ENCODE measurements around the gene TMED10. TPM values are rescaled to one million over a fixed set of nuclear protein-coding genes. Genes with fewer than 3 reads are reported as not detected.

TMED10 gene
- total RNA-seq, 2 donors from 2014 or later = 264 to 267 TPM

- Histone ChIP-seq H3K4me1 (ENCODE audit: control insufficient read depth, insufficient read depth, low read length) (peaks cover 4% of the 10 kb centered on the region), H3K36me3 (ENCODE audit: control insufficient read depth, insufficient read depth, low read length) (peaks cover 63% of the 10 kb centered on the region), H3K9me3 (ENCODE audit: control insufficient read depth, low read length) (no peaks in the 10 kb centered on the region), H3K4me3 (ENCODE audit: low read length) (no peak overlapping the region), H3K27ac (ENCODE audit: low read depth, low read length) (no peak overlapping the region), H3K27me3 (ENCODE audit: control insufficient read depth, insufficient read depth, low read length, poor library complexity, severe bottlenecking) (no peaks in the 10 kb centered on the region), H3K9ac (ENCODE audit: extremely low read depth, low read length, poor library complexity, severe bottlenecking) (no peak overlapping the region)
- TF ChIP-seq CTCF (conservative IDR thresholded peaks at IDR 0.05) = no peak
- DNase-seq = no peak
- H3K27me3 Mint-ChIP-seq (ENCODE audit: insufficient read depth) = no peaks in the 10 kb centered on the region
- peaks cover 8% of the 10 kb centered on the region for H3K4me1 Mint-ChIP-seq
- H3K27ac Mint-ChIP-seq = no peak overlapping the region
- H3K36me3 Mint-ChIP-seq (ENCODE audit: low read depth) = peaks cover 62% of the 10 kb centered on the region
- no peak overlapping the region for H3K4me3 Mint-ChIP-seq
- 81 to 94% methylated on average over 3 of the region's 3 CpGs for WGBS, 2 experiments (ENCODE audit: insufficient coverage in 1 of 2, insufficient read length in 1 of 2)
- no peaks in the 10 kb centered on the region for H3K9me3 Mint-ChIP-seq
Observed at GRCh38 chr14:75090353-75090752, 86.1 kb downstream of the TMED10 start.

- peak; percentile 90 for TF ChIP-seq CTCF (conservative IDR thresholded peaks at IDR 0.05)
- peaks cover 62% of the 10 kb centered on the region for H3K36me3 Mint-ChIP-seq (ENCODE audit: low read depth)
- Histone ChIP-seq H3K9me3 (ENCODE audit: control insufficient read depth, low read length) (no peaks in the 10 kb centered on the region), H3K4me1 (ENCODE audit: control insufficient read depth, insufficient read depth, low read length) (peaks cover 4% of the 10 kb centered on the region), H3K36me3 (ENCODE audit: control insufficient read depth, insufficient read depth, low read length) (peaks cover 63% of the 10 kb centered on the region), H3K4me3 (ENCODE audit: low read length) (no peak overlapping the region), H3K27me3 (ENCODE audit: control insufficient read depth, insufficient read depth, low read length, poor library complexity, severe bottlenecking) (no peaks in the 10 kb centered on the region), H3K27ac (ENCODE audit: low read depth, low read length) (no peak overlapping the region), H3K9ac (ENCODE audit: extremely low read depth, low read length, poor library complexity, severe bottlenecking) (no peak overlapping the region)
- WGBS, 2 experiments (ENCODE audit: insufficient coverage in 1 of 2, insufficient read length in 1 of 2) = 71 to 76% methylated on average over 5 to 7 of the region's 7 CpGs
- H3K27ac Mint-ChIP-seq = no peak overlapping the region
- no peak overlapping the region for H3K4me3 Mint-ChIP-seq
- peaks cover 8% of the 10 kb centered on the region for H3K4me1 Mint-ChIP-seq
- DNase-seq = peak; percentile 83
- no peaks in the 10 kb centered on the region for H3K27me3 Mint-ChIP-seq (ENCODE audit: insufficient read depth)
- no peaks in the 10 kb centered on the region for H3K9me3 Mint-ChIP-seq
Observed at GRCh38 chr14:75088566-75089373, 87.6 kb downstream of the TMED10 start.

- Histone ChIP-seq H3K9ac (ENCODE audit: extremely low read depth, low read length, poor library complexity, severe bottlenecking) (no peak overlapping the region), H3K4me1 (ENCODE audit: control insufficient read depth, insufficient read depth, low read length) (peaks cover 4% of the 10 kb centered on the region), H3K27me3 (ENCODE audit: control insufficient read depth, insufficient read depth, low read length, poor library complexity, severe bottlenecking) (no peaks in the 10 kb centered on the region), H3K9me3 (ENCODE audit: control insufficient read depth, low read length) (no peaks in the 10 kb centered on the region), H3K27ac (ENCODE audit: low read depth, low read length) (no peak overlapping the region), H3K4me3 (ENCODE audit: low read length) (no peak overlapping the region), H3K36me3 (ENCODE audit: control insufficient read depth, insufficient read depth, low read length) (peaks cover 60% of the 10 kb centered on the region)
- Mint-ChIP-seq H3K36me3 (ENCODE audit: low read depth) (peaks cover 61% of the 10 kb centered on the region), H3K4me1 (peaks cover 8% of the 10 kb centered on the region), H3K4me3 (no peak overlapping the region), H3K27ac (no peak overlapping the region), H3K9me3 (no peaks in the 10 kb centered on the region), H3K27me3 (ENCODE audit: insufficient read depth) (no peaks in the 10 kb centered on the region)
- DNase-seq = no peak
- WGBS, 2 experiments (ENCODE audit: insufficient coverage in 1 of 2, insufficient read length in 1 of 2) = 93 to 95% methylated on average over 2 of the region's 2 CpGs
- TF ChIP-seq CTCF (conservative IDR thresholded peaks at IDR 0.05) = no peak
Observed at GRCh38 chr14:75088153-75088552, 88.3 kb downstream of the TMED10 start.
